GM19467 (cell line): ENCODE results near the gene XPNPEP1.

Experiments
- ATAC-seq: cut with Tn5 transposase; IDR thresholded peaks from one replicate; pipeline ENCODE4 v1.9.1; 2021; ENCODE audit warnings: mild to moderate bottlenecking, moderate library complexity; ENCODE audit not compliant: unreplicated experiment

The XPNPEP1 gene

DNA sequence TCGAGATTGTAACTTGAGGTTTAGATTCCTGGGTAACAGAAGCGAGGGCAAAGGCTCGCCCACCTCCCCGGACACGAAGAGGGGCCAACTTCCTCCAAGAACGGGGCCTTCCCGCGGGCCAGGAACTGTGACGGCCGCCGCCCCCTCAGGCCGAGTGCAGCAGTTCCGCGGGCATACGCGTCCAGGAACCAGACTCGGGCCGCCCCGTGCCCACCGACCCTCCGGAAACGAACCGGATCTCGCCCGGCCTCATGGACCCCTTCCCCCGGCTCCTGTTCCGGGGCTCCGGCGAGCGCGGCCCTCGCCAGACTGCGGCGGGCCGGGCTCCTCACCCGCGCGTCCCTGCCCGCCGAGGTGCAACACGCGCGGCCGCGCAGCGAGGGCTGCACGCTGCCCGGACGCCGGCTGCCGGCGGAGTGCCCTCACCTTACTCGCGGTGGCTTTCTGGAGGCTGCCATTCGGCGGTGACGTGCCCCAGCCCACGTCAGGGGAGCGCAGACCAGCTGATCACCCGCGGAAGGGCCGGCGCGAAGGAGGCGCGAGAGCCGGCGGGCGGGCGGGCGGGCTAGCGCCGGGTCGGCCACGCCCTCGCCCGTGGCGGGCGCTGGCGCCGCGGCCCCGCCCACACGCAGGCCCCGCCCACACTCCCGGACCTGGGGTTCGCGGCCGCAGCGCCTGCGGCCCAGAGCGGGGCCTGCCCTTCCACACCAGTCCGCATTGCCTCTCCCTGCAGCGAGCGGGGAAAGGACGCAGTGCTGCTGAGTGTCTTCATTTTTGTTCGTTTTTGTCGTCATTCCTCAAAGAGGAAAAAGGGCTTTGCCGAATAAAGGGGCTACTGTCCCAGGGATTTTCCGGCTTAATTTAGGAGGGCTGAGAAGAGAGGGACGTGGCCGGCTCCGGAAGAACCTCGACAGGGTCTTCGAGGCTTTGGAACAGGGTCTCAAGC, at the start of gene XPNPEP1:
Gene XPNPEP1, minus strand, starts transcription at position 536 of the 946 bp plus-strand sequence. Its CDS starts 78 bp downstream, at position 458.
- ATAC-seq: peak; percentile 96

DNA sequence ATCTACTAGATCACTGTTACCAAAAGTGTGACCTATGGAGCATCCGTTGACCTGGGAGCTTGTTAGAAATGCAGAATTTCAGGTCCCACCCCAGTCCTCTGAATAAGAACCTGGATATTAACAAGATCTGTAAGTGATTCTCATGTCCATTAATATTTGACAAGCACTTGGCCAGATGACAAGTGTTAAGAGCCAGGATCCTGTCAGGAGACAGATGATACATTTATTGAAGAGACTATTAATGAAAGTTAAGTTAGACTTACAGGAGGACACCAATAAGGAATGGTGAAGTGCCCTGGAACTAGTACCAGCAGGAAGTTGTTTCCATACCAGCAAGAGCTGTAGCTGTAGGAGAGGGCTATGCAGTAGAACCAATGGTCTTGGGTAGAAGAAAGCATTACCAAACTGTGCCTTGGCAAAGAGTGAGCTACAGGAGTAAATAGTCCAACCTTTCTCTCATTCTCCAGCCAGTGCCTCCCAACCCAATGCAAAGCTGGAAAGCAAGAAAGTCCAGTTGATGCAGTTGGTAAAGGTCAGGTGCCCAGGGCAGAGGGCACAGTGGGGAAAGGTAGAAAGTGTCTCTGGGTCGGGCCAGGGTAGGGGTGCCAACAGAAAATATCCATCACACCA, 49.2 kb upstream of the XPNPEP1 start:
- no peak for ATAC-seq

DNA sequence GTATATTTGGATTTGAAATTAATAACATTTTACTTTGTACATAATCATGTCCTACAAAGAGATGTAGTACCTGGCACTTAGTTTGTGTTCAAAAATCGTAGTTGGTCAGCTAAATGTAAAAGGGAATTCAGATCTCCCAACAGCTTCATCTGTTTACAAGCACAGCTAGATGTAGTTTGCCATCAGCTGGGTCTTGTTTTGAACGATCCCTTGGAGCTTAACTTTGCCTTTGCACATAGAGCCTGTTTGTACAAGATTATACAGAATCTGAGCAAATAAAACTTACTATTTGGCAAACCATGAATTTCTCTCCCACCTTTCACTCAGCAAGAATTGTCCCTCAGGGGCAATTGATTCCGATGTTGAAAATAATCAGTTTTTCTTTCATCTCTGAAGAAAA, 48.3 kb upstream of the XPNPEP1 start:
- no peak for ATAC-seq

DNA sequence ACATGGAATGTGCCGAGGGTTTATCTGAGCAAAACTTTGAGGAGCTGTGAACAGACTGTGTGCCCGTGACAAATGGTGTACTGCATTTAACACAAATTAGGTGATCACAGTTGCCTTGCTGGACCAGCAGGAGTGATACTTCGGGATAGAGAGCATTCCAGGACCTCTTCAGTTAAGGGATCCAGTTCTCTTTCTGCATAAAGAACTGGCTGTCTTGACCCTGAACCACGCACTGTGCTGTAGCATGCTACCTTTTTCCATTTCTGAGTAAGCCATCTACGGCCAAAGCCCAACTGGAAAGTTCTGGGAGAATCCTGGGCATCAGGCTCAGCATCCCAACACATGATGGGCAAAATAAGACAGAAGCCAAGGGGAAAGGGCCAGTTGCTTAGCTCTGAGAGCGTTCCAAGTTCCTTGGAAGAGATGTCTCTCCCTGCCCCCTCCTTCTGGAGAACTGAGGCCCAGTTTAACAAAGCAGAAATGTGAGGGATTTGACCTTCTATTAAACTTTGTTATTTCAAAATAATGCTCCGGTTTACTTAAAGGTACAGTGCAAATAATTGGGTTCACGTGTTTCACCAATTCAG, 46.5 kb upstream of the XPNPEP1 start:
- ATAC-seq: no peak

DNA sequence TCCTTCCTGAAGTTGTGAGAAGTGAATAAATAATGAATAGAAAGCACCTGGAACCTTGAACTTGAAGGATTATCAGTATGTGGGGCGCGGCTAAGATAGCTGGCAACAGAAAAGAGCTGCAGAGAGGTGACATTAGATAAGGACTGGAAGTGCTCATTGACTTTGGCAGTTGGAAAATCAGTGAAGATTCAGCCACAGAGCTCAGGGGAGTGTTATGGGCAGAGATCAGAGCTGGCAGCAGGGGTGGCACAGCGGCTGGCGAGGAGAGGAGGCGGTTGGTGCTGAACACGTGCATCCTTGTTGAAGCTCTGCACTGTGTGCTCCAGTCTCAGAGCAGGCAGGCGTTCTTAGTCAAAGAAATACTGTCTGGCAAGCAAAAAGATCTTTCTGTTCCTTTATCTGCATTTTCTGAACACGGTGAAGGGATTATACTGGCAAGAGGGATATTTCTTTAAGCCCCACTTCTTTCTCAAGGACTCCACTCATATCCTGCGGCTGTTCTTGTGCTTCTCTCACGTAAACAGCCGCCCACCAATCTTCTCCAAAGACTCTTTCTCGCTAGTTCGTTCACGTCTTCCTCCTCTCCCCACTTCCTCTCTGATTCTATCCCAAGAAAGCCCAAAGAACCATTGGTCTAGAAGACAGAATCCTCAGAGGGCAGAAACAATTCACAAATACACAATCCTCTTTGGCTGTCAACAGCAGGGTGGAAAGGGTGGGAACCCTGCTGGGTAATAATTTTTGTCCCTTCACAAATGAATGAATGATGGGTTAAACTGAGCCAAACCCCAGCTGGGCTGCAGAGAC, 45.8 kb upstream of the XPNPEP1 start:
- no peak for ATAC-seq

DNA sequence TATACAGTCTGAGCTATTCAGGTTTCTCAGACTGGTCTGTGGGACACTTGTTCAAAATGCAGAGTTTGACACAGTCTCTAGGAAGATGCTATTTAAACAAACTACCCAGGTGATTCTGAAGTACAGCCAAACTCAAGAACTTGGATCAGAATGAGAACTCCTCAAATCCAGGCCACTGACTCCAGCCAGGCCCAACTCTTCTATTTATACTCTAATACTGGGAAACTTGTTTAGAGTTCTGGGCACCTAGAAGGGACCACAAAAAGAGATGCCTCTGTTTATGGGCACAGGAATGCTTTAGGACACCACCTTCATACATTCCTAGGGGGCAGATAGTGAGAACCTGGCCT, 44.4 kb upstream of the XPNPEP1 start:
- ATAC-seq: no peak

DNA sequence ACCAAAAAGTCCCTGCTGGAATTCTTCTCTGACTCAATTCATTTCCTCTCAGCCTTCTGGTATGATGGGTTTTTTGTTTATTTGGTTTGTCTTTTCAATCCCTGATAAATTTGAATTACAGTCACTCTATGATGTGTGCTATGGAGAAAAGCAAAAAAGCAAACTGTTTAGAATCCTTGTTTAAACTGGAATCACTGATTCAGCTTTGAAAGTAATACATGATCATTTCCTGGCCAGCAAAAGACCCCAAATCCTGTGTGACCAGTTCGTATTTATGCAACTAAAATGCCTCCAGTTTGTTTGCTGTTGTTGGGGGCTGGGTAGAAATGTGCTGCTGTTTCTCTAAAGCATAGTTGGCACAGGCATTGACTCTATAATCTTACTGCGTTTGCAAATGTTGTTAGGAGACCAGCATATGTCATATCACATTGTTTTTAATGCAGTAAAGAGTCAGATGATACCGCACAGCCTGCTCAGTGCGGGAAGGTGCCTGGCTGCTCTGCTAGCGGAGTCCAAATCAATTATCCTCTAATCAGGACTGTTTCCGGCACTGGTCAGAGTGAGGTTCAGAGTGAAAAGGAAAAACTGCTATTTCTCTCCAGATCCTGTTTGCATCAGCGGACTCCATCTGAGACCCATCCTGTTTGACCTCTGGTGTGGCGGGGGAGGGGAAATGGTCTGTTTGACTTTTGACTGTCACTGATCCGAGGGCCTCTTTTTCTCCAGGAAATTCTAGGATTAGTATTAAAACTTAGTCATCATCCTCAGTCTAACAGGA, 43.8 kb upstream of the XPNPEP1 start:
- no peak for ATAC-seq

DNA sequence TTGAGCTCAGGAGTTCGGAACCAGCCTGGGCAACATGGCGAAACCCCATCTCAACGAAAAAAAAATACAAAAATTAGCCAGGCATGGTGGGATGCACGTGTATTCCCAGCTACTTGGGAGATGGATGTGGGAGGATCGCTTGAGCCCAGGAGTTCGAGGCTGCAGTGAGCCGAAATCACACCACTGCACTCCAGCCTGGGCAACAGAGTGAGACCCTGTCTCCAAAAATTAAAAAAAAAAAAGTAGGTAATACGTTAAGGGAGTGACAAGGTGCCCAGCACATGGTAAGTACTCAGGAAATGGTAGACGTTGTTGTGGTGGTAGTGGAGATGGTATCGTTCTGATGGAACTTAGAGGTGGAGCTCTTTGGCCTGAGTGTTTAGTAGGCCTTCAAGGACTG, 41.0 kb upstream of the XPNPEP1 start:
- no peak for ATAC-seq

DNA sequence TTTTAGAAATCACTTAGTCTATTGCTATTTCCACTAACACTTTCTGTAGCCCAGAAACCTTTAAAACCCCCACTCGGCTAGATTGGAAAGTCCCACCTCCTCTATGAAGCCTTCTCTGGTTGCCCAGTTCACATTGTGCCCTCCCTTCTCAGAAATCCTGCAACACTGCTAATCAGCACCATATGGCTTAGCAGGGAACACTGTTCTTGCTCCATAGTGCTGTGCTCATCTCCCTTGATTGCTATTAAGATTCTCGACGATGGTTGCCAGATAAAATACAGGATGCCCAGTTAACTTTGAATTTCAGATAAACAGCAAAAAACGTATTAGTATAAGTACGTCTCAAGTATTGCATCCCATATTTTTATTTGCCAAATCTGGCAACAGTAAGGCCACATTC, 40.1 kb upstream of the XPNPEP1 start:
- no peak for ATAC-seq

DNA sequence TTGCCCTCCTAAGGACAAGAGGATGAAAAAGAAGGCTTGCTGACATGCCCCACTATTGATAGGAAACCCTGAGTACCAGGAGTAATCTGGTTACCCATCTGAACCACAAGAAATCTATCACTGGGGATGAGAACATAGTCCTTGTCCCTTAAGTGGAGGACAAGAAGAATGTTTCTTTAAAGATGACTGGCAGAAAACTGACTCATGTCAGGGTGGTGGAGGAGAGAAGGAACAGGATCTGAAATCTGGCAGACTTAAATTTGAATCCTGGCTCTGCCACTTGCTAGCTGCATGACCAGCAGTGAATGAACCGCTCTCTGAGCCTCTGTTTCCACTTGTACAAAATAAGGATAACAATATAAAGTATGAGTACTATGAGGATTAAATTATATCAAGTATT, 38.9 kb upstream of the XPNPEP1 start:
- no peak for ATAC-seq

DNA sequence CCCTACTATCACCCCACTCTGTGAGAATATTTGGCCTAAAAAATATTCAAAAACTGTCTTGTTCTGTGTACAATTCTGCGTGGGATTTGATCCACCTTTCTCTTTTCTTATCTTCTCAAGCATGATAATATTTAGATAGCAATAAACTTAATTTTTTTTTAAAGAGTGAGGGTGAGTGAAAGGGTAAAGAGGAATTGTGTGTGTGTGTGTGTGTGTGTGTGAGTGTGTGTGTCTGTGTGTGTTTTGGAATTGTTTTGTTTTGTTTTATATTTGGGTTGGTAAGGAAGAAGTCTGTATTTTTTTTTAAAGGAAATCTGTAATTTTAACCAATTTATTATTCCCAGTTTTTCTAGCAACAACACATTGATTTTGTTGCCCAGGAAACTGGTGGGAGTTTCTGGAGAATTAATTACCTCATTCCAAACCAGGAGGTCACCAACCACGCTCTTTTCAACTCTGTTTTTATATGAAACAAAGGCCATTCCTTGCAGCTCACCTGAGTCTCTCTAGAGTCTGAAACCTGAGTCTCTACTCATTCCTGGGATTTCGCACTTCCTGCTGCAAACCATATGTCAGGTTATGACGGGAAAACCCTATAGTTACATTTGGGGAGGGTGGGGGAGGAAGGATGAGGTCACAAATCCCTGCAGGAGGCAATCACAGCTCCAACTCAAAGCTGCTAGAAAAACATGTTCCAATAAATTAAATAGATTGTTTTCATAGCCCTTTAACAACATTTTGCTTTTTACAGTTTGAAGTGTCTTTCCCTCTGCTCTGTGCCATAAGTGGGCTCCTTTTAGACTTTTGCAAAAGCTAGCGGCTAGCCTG, 38.1 kb upstream of the XPNPEP1 start:
- no peak for ATAC-seq

DNA sequence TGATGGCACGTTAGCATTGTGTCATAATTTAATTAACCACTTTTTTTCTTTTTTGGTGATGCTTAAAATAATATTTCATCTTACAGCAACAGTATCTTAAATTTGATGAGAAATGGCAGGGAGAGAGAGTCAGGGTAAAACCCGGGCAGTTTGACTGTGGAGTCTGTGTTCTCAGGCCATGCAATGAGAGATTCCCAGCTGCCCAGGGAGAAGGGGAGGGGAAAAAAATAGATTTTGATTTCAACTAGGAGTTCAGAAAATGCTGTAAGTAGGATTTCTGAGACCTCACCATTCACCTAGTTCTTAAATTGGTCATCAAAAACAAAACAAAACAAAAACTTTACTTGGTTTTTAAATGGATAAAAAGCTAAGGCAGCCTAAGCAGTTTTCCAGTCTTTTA, 37.4 kb upstream of the XPNPEP1 start:
- no peak for ATAC-seq

DNA sequence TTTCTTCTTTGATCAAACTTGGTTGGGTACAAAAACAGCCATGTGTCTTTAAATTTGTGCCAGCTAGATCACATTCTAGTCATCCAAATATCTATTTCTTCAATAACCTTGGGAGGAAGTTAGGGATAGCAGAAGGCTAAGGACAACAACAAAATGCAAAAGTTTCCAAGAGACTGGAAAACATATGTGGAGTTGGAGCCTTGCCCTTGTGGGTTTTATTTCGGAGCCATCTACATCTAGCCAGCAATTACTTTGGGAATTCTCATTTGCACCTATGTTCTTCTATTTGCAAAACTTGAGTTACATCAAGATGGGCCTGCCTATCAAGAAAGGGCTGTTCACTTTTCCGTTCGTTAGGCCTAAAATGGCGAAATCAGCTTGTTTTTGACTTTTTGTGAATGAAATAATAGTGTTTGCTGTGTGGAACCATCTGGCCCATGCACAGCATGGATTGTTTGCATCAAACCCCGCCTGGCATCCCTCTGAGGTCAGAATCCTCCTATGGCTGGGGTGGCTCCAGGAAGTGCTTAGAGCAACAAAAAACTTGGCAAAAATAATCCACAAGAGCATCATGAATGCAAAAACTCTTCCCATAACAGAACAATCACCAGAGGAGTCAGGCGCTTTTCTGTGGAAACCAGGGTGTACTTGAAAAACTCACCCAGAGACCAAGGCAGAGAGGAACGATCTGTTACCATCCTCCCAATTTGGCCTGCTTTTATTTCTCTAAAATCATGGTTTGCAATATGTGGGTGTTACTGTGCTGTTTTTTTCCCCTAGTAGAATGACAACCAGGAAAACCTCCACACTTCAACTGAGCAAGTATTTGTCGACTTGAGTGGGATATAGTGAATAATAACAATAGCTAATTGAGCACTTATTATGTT, 36.2 kb upstream of the XPNPEP1 start:
- ATAC-seq: no peak

DNA sequence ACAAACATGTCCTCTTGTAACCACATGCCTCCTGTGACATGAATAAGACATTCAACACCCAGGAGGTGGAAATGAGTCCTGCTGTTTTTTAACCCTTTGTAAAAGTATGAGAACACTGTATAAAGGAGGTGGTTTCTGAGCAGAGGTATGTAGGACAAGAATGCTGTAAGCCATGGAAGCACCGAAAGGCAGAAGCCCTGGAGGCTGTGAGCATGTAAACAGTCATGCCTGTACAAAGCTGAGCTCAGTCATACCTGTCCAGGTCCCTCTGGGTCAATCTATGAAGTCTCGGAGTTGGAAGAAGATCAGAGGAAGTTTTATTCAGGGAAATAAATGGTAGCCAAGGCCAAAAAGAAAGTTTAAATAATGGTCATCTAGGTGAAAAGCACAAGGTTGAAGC, 34.7 kb upstream of the XPNPEP1 start:
- no peak for ATAC-seq

DNA sequence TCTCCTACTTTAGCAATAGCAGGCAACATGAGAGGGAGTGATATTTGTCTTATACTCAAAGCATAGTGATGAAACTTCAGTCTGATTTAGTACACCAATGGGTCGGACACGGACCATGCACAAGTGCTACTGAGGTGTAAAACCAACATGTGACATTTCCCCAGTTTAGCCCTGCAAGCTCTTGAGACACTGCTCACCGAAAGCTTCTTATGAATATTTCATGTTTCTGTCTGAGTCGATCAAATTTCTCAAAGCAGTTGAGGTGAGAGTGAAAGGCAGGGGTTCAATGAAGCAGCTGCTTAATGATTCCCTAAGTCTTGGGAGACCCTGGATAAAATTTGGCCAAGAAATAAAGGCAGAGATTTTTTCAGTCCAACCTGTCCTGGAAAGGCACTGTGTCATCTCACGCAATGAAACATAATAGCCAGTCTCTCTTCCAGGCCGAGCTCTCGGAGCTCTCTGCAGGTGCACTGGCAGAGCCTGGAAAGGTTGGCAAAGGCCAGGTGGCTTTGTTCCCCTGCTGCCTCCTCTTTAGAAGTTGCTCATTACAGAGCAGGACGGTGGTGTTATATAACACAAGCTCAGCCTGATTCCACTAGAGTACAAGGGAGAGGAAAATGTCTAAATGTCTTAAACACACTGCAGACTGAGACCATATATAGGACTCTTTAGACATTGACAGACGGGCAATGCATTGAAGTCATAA, 33.9 kb upstream of the XPNPEP1 start:
- peak; percentile 93 for ATAC-seq

DNA sequence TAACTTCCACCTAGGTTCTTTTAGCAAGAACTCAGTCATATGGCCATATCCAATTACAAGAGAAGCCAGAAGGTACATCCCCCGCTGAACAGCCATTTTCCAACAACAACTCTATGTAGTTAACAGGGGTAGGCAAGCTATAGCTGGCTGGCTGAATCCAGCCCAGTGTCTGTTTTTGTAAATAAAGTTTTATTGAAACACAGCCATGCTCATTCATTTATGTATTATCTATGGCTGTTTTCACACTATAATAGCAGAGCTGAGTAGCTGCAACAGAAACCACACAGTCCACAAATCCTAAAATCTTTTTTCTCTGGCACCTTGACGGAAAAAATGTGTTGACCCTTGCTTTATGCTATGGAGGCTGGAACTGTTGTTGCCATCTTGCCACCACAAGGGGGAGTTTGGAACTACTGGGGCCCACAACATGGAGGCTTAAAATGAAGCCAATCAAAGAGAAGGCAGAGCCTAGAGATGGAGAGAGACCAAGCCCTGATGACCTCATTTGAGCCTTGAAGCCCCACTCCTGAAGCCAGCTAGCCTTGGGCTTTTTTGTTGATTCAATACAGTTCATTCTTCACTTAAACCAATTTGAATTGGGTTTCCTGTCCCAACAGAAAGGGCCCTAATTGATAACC, 33.3 kb upstream of the XPNPEP1 start:
- peak; percentile 72 for ATAC-seq

DNA sequence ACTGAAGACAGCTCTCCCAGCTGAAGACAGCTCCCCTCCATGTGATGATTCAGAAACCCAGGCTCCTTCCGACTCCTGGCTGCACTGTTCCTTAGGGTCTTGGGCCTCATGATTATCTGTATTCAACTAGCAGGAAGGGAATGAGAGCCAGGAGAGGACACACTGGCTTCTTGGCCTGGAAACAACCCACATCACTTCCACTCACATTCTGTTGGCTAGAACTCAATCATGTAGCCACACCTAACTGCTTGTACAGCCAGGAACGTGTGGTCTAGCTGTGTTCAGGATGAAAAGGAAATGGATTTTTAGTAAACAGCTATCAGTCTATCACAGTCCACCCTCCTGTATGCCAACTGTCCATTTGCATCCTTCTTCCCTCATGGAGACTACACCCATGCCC, 30.5 kb upstream of the XPNPEP1 start:
- ATAC-seq: no peak
